Stomach (tissue), 4 donors: ENCODE results near the gene OCA2.

Experiments
- CTCF ChIP-seq, 7 experiments: fragments of 450-650 bp in 4 of 7; fragments of 200-600 bp in 3 of 7; sonication (generic) in 3 of 7; IDR thresholded peaks; one replicate each; pipeline ENCODE4 v1.5.1; 2016 to 2019; ENCODE audit warnings: antibody characterized with exemption in 7 of 7, control low read depth in 2 of 7, mild to moderate bottlenecking in 1 of 7
- POLR2A ChIP-seq, 4 donors: fragments of 450-650 bp; IDR thresholded peaks; one replicate each; pipeline ENCODE4 v1.6.1; 2016; ENCODE audit warnings: antibody characterized with exemption in 4 of 4, control low read depth in 2 of 4, mild to moderate bottlenecking in 1 of 4, moderate library complexity in 1 of 4

- TF ChIP-seq CTCF (IDR thresholded peaks at IDR 0.05) = no peak
- TF ChIP-seq POLR2A (IDR thresholded peaks at IDR 0.05) = no peak
Observed at GRCh38 chr15:28006116-28006905, 92.8 kb downstream of the OCA2 start.
